Esophagus muscularis mucosa (tissue), 4 donors: ENCODE data around the gene P2RX4. TPM values are rescaled to one million over a fixed set of nuclear protein-coding genes. Genes with fewer than 3 reads are reported as not detected.
"Not testable (repeated sequence)": the region's sequence is repeated elsewhere in the genome, so short reads cannot be mapped to it uniquely, and the experiment has no call there.

Experiments used
- DNase-seq: peaks from one replicate; pipeline ENCODE4 v3.0.0-alpha.2; 2017; ENCODE audit errors: extremely low spot score
- H3K27ac ChIP-seq, 4 donors: fragments of 200-600 bp; sonication (generic); replicated peaks in 1 of 4; 1 replicate in 3 of 4; 2 replicates in 1 of 4; pipeline ENCODE4 v1.5.1; 2016 to 2019; ENCODE audit warnings: mild to moderate bottlenecking in 1 of 4
- H3K27me3 ChIP-seq, 4 donors: fragments of 200-600 bp; sonication (generic); one replicate each; pipeline versions ENCODE4 v1.5.1 to v1.6.0; 2016 to 2019
- H3K36me3 ChIP-seq, 4 donors: fragments of 200-600 bp; sonication (generic); one replicate each; pipeline ENCODE4 v1.5.1; 2016 to 2019
- H3K4me1 ChIP-seq, 4 donors: fragments of 200-600 bp; sonication (generic); one replicate each; pipeline ENCODE4 v1.5.1; 2016 to 2019
- H3K4me3 ChIP-seq, 4 donors: fragments of 200-600 bp; sonication (generic); 1 replicate in 2 of 4; 2 replicates in 2 of 4; pipeline ENCODE4 v1.5.1; 2016 to 2019; ENCODE audit warnings: mild to moderate bottlenecking in 4 of 4, moderate library complexity in 1 of 4
- H3K9me3 ChIP-seq, 4 donors: fragments of 200-600 bp; sonication (generic); 1 replicate in 3 of 4; 2 replicates in 1 of 4; pipeline ENCODE4 v1.5.1; 2016 to 2019
- CTCF ChIP-seq, 3 experiments: fragments of 200-600 bp in 2 of 3; fragments of 450-650 bp in 1 of 3; sonication (generic) in 2 of 3; IDR thresholded peaks; one replicate each; pipeline ENCODE4 v1.5.1; 2017 to 2019; ENCODE audit warnings: antibody characterized with exemption in 3 of 3, mild to moderate bottlenecking in 2 of 3, moderate library complexity in 1 of 3
- EP300 ChIP-seq: sonication (generic); formaldehyde crosslinking; IDR thresholded peaks from one replicate; pipeline ENCODE4 v1.6.1; 2017; ENCODE audit warnings: antibody characterized with exemption
- POLR2A ChIP-seq: fragments of 450-650 bp; IDR thresholded peaks from one replicate; pipeline ENCODE4 v1.6.1; 2017; ENCODE audit warnings: antibody characterized with exemption, moderate library complexity, mild to moderate bottlenecking, low read depth
- POLR2AphosphoS5 ChIP-seq, 2 donors: sonication (generic); formaldehyde crosslinking; IDR thresholded peaks; one replicate each; pipeline ENCODE4 v1.6.1; 2017; ENCODE audit warnings: antibody characterized with exemption in 2 of 2
- WGBS: methylation state at CpG from one replicate; pipeline ENCODE4 v1.1.5; 2018; 5-methylcytosine and 5-hydroxymethylcytosine counted together
- intact Hi-C: fragments of 100-400 bp; cut with DNase I; formaldehyde crosslinking; loops from one replicate; pipeline ENCODE4 v1.15.1; 2023
- total RNA-seq, 4 donors: library from RNA; depleted of rRNA; stranded (reverse); fragments of >200 nt; gene quantifications; one replicate each; pipeline versions ENCODE4 v1.1.0 to v1.2.1, GENCODE V29; 2016

Gene P2RX4
- total RNA-seq, 4 donors from 2014 or later: 26.8 to 41.9 (median 30.8) TPM

- H3K27me3 ChIP-seq: no peaks in the 10 kb centered on the region
- H3K4me3 ChIP-seq: no peak overlapping the region
- H3K4me1 ChIP-seq: peaks cover 0 to 9% (median 5%) of the 10 kb centered on the region in 4 donors
- no peak overlapping the region for H3K27ac ChIP-seq
- H3K36me3 ChIP-seq: peaks cover 9 to 62% (median 43%) of the 10 kb centered on the region in 4 donors
- intact Hi-C loops: no loop called here
- no peaks in the 10 kb centered on the region for H3K9me3 ChIP-seq
- TF ChIP-seq POLR2AphosphoS5 (IDR thresholded peaks at IDR 0.05): no peak
- no peak for TF ChIP-seq EP300
- no peak for TF ChIP-seq POLR2A
- no peak for TF ChIP-seq CTCF (IDR thresholded peaks at IDR 0.05)
- no peak for DNase-seq
- WGBS: 93% methylated on average over 5 of the region's 9 CpGs
Measured at GRCh38 chr12:121227294-121227693, 17.4 kb downstream of the P2RX4 start.

GRCh38 chr12:121228919-121229665 lies 19.2 kb downstream of the P2RX4 start:
- 96% methylated on average over 3 of the region's 24 CpGs for WGBS
- intact Hi-C loops: no loop called here

GRCh38 chr12:121229826-121230537 lies 20.1 kb downstream of the P2RX4 start:
- WGBS: 52% methylated on average over 19 of the region's 19 CpGs
- intact Hi-C loops: not testable (repeated sequence)

More at GRCh38 chr12:121228919-121229665, 19.2 kb downstream of the P2RX4 start:
- TF ChIP-seq CTCF (IDR thresholded peaks at IDR 0.05) (no peak), POLR2AphosphoS5 (IDR thresholded peaks at IDR 0.05) (no peak), POLR2A (no peak), EP300 (no peak)
- H3K27me3 ChIP-seq: no peaks in the 10 kb centered on the region
- H3K36me3 ChIP-seq: peaks cover 6 to 62% (median 43%) of the 10 kb centered on the region in 4 donors
- H3K9me3 ChIP-seq: no peaks in the 10 kb centered on the region
- H3K4me1 ChIP-seq: peaks cover 0 to 9% (median 5%) of the 10 kb centered on the region in 4 donors
- no peak overlapping the region for H3K4me3 ChIP-seq
- no peak for DNase-seq
- H3K27ac ChIP-seq: no peak overlapping the region

GRCh38 chr12:121230538-121230907 lies 20.6 kb downstream of the P2RX4 start:
- Histone ChIP-seq H3K9me3 (no peaks in the 10 kb centered on the region), H3K4me3 (no peak overlapping the region), H3K27me3 (no peaks in the 10 kb centered on the region), H3K36me3 (peaks cover 6 to 73% (median 42%) of the 10 kb centered on the region in 4 donors), H3K4me1 (peaks cover 0 to 9% (median 5%) of the 10 kb centered on the region in 4 donors), H3K27ac (no peak overlapping the region)
- intact Hi-C loops: no loop called here
- TF ChIP-seq POLR2AphosphoS5 (IDR thresholded peaks at IDR 0.05) (no peak), EP300 (no peak), CTCF (IDR thresholded peaks at IDR 0.05) (no peak), POLR2A (no peak)
- DNase-seq: no peak
- 87% methylated on average over 12 of the region's 12 CpGs for WGBS

More at GRCh38 chr12:121229826-121230537, 20.1 kb downstream of the P2RX4 start:
- not testable (repeated sequence) for H3K27me3 ChIP-seq, H3K9me3 ChIP-seq, H3K27ac ChIP-seq, H3K4me3 ChIP-seq, H3K4me1 ChIP-seq
- TF ChIP-seq POLR2AphosphoS5 (IDR thresholded peaks at IDR 0.05) (peak in 1 of 2 donors; percentile 13), CTCF (IDR thresholded peaks at IDR 0.05) (peak; percentile 69 to 85 (median 78))
- peak; percentile 93 for DNase-seq
- H3K36me3 ChIP-seq: peaks cover 6 to 70% (median 43%) of the 10 kb centered on the region in 4 donors
